A549 treated with DMSO at 1 μM for 4 hours (cell line): Measurements from ENCODE around the gene GNMT. TPM values are rescaled to one million over a fixed set of nuclear protein-coding genes. Genes with fewer than 3 reads are reported as not detected.

Experiments
- total RNA-seq: library from RNA; stranded (reverse); fragments of 200-300 nt; extraction: Qiagen RNA extraction; gene quantifications from 5 replicates; pipeline ENCODE4 v1.2.3, GENCODE V29; 2022; ENCODE audit warnings: low read depth

The GNMT gene
- 0.09 to 0.19 TPM (median 0.14 TPM) in 4 of 5 replicates, not detected in the other for total RNA-seq

GRCh38 chr6:42960243-42961019, at the start of gene GNMT:
Gene GNMT, plus strand, starts transcription at chr6:42960754. Its CDS starts 14 bp downstream, at chr6:42960768.

GRCh38 chr6:42915732-42916131, 44.8 kb upstream of the GNMT start, which contains the start of gene PTCRA:
Gene PTCRA, plus strand, starts transcription at chr6:42916053. Its CDS starts 17 bp downstream, at chr6:42916070.

GRCh38 chr6:42928986-42929820, 31.4 kb upstream of the GNMT start, which contains the start of gene CNPY3:
Gene CNPY3, plus strand, starts transcription at chr6:42929480. Its CDS starts 91 bp downstream, at chr6:42929571.

GRCh38 chr6:42978839-42979522, 18.4 kb downstream of the GNMT start, which contains the start of gene PEX6:
Gene PEX6, minus strand, starts transcription at chr6:42979181. Its CDS starts 31 bp downstream, at chr6:42979150.

GRCh38 chr6:42984001-42984923, 23.7 kb downstream of the GNMT start, which contains the start of gene PPP2R5D:
Gene PPP2R5D, plus strand, starts transcription at chr6:42984570. Its CDS starts 108 bp downstream, at chr6:42984678.

Other genes with a start within 250 kb of the GNMT start
- not detected in 5 replicates for gene PRPH2, start 238.2 kb upstream of the GNMT start, total RNA-seq
- 15.5 to 19.3 TPM (median 17.0 TPM) in 5 replicates for gene TBCC, start 214.7 kb upstream of the GNMT start, total RNA-seq
- 2.8 to 4.1 TPM (median 3.8 TPM) in 5 replicates for gene BICRAL, start 178.7 kb upstream of the GNMT start, total RNA-seq
- 73.7 to 96.5 TPM (median 78.0 TPM) in 5 replicates for gene RPL7L1, start 81.1 kb upstream of the GNMT start, total RNA-seq
- not detected in 5 replicates for gene PTCRA, start 44.7 kb upstream of the GNMT start, total RNA-seq
- 38.7 to 45.4 TPM (median 43.4 TPM) in 5 replicates for gene CNPY3, start 31.3 kb upstream of the GNMT start, total RNA-seq
- gene PEX6, start 18.4 kb downstream of the GNMT start, total RNA-seq = 5.5 to 10.5 TPM (median 9.6 TPM) in 5 replicates
- gene PPP2R5D, start 23.8 kb downstream of the GNMT start, total RNA-seq = 25.2 to 30.8 TPM (median 27.0 TPM) in 5 replicates
- gene MEA1, start 53.2 kb downstream of the GNMT start, total RNA-seq = 84.5 to 98.0 TPM (median 96.9 TPM) in 5 replicates
- gene KLHDC3, start 53.5 kb downstream of the GNMT start, total RNA-seq = 27.9 to 32.8 TPM (median 29.8 TPM) in 5 replicates
- 69.0 to 76.3 TPM (median 74.7 TPM) in 5 replicates for gene RRP36, start 60.9 kb downstream of the GNMT start, total RNA-seq
- 7.3 to 8.5 TPM (median 7.6 TPM) in 5 replicates for gene CUL7, start 93.1 kb downstream of the GNMT start, total RNA-seq
- gene MRPL2, start 98.7 kb downstream of the GNMT start, total RNA-seq = 50.9 to 60.3 TPM (median 57.7 TPM) in 5 replicates
- gene KLC4, start 98.9 kb downstream of the GNMT start, total RNA-seq = 7.1 to 8.7 TPM (median 7.6 TPM) in 5 replicates
- gene PTK7, start 115.6 kb downstream of the GNMT start, total RNA-seq = 4.3 to 5.8 TPM (median 4.9 TPM) in 5 replicates
- gene SRF, start 210.5 kb downstream of the GNMT start, total RNA-seq = 15.0 to 18.1 TPM (median 17.4 TPM) in 5 replicates
- gene CUL9, start 221.4 kb downstream of the GNMT start, total RNA-seq = 5.4 to 10.4 TPM (median 9.7 TPM) in 5 replicates